Body of pancreas (tissue), 4 donors: ENCODE results near the gene PHLDB1.

Experiments used
- CTCF ChIP-seq, 7 experiments: fragments of 450-650 bp in 4 of 7; fragments of 200-600 bp in 3 of 7; sonication (generic) in 3 of 7; IDR thresholded peaks; one replicate each; pipeline ENCODE4 v1.5.1; 2016 to 2019; ENCODE audit warnings: antibody characterized with exemption in 7 of 7
- POLR2A ChIP-seq, 3 donors: fragments of 450-650 bp; IDR thresholded peaks; one replicate each; pipeline ENCODE4 v1.6.1; 2016; ENCODE audit warnings: antibody characterized with exemption in 3 of 3, mild to moderate bottlenecking in 2 of 3

GRCh38 chr11:118697346-118697745 is 89.9 kb downstream of the PHLDB1 start:
- no peak for TF ChIP-seq POLR2A (IDR thresholded peaks at IDR 0.05)
- TF ChIP-seq CTCF (IDR thresholded peaks at IDR 0.05) = no peak
